ENCODE results near the gene CGB2. TPM values are rescaled to one million over a fixed set of nuclear protein-coding genes. Genes with fewer than 3 reads are reported as not detected.
"Not testable (repeated sequence)": the region's sequence is repeated elsewhere in the genome, so short reads cannot be mapped to it uniquely, and the experiment has no call there.

Gene CGB2
- total RNA-seq, 1 experiment from 2014 or later = not detected

GRCh38 chr19:49004964-49005614, 26.6 kb upstream of the CGB2 start:
- no peak for DNase-seq (ENCODE audit: low read depth)

GRCh38 chr19:49006905-49007304, 24.8 kb upstream of the CGB2 start:
- in situ Hi-C loops (cut with HindIII; ENCODE audit: low pct_unique_long_range_greater_than_20kb, low sequenced_read_pairs) = no loop called here
- DNase-seq (ENCODE audit: low read depth) = no peak

More at GRCh38 chr19:49004964-49005614, 26.6 kb upstream of the CGB2 start:
- in situ Hi-C loops (cut with HindIII; ENCODE audit: low pct_unique_long_range_greater_than_20kb, low sequenced_read_pairs) = no loop called here

GRCh38 chr19:49009828-49010227, 21.9 kb upstream of the CGB2 start:
- DNase-seq (ENCODE audit: low read depth) = no peak
- in situ Hi-C loops (cut with HindIII; ENCODE audit: low pct_unique_long_range_greater_than_20kb, low sequenced_read_pairs) = no loop called here

- no peak for DNase-seq (ENCODE audit: low read depth)
- in situ Hi-C loops (cut with HindIII; ENCODE audit: low pct_unique_long_range_greater_than_20kb, low sequenced_read_pairs) = no loop called here
These were observed 21.2 kb upstream of the CGB2 start for GRCh38 chr19:49010453-49010852.

DNA sequence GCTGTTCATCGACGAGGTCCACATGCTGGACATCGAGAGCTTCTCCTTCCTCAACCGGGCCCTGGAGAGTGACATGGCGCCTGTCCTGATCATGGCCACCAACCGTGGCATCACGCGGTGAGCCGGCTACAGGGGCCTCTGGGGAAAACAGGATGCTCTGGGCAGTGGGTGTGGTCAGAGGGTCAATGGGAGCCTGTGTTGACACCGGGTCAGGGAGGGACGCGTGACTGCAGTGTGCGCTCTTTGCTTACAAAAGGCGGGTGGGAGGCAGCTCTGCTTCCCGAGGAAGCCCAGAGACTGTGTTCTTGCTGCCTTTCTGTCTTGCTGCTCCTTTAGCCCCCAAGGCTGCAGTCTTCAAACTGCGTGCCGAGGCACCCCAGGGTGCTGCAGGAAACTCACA, 20.5 kb upstream of the CGB2 start:
- no peak for DNase-seq (ENCODE audit: low read depth)
- in situ Hi-C loops (cut with HindIII; ENCODE audit: low pct_unique_long_range_greater_than_20kb, low sequenced_read_pairs) = no loop called here

DNA sequence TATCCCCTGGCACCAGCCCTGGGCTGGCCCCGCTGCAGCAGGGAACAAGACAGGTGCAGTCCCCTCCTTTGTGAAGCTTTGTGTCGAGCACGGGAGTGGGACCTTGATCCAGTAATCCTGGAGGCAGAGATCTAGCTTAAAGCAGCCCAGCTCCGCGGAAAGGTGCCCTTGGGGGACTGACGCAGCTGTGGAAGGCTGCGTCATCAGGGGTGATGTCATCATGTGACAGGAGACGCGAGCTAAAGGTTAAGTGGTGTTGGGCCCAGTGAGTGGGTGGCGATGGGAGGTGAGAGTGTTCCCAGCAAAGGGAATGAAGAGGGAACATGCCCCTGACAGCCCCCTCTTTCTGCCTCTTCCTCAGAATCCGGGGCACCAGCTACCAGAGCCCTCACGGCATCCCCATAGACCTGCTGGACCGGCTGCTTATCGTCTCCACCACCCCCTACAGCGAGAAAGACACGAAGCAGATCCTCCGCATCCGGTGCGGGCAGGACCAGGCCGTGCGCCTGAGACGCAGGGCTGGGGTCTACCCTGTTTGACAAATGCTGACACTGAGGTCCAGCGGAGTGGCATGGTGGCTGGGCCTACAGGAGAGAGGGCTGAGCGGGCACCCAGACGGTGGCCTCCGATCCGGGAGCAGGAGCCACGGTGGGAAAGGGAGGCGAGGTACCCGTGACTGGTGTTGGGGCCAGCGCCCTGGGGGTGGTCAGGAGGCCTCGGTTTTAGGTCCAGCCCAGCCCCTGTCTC, 17.4 kb upstream of the CGB2 start:
- in situ Hi-C loops (cut with HindIII; ENCODE audit: low pct_unique_long_range_greater_than_20kb, low sequenced_read_pairs) = no loop called here
- no peak for DNase-seq (ENCODE audit: low read depth)

- in situ Hi-C loops (cut with HindIII; ENCODE audit: low pct_unique_long_range_greater_than_20kb, low sequenced_read_pairs) = no loop called here
- no peak for DNase-seq (ENCODE audit: low read depth)
These were observed 16.8 kb upstream of the CGB2 start for GRCh38 chr19:49014870-49015255.

DNA sequence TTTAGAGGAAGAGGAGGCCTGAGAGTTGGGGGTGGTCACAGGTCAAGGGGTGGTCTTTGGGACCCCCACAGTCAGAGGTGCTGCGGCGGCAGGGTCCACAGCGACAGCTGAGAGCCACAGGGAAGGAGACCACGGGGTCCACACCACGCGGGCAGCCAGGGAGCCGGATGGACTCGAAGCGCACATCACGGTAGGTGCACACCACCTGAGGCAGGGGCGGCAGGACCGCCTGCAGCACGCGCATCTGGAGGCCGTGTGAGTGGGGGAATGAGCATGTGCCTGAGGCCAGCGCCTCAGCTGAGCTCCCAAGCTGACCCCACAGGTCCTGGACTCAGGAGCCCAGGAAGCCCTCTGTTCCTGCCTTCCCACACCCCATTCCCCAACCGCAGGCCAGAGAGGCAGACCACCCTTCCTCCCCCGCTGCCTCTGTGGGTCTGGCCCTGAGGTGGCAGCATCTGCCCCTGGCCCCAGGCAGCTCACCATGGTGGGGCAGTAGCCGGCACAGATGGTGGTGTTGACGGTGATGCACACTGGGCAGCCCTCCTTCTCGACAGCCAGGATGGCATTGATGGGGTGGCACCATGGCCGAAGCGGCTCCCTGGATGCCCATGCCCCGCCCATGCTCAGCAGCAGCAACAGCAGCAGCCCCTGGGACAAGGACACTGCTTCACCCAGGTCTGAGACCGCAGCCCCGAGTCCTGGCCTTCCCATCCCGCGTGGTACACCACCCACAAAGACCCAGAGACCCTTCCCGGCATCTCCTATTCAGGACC, 15.4 kb upstream of the CGB2 start:
- DNase-seq (ENCODE audit: low read depth) = no peak
- in situ Hi-C loops (cut with HindIII; ENCODE audit: low pct_unique_long_range_greater_than_20kb, low sequenced_read_pairs) = no loop called here

DNA sequence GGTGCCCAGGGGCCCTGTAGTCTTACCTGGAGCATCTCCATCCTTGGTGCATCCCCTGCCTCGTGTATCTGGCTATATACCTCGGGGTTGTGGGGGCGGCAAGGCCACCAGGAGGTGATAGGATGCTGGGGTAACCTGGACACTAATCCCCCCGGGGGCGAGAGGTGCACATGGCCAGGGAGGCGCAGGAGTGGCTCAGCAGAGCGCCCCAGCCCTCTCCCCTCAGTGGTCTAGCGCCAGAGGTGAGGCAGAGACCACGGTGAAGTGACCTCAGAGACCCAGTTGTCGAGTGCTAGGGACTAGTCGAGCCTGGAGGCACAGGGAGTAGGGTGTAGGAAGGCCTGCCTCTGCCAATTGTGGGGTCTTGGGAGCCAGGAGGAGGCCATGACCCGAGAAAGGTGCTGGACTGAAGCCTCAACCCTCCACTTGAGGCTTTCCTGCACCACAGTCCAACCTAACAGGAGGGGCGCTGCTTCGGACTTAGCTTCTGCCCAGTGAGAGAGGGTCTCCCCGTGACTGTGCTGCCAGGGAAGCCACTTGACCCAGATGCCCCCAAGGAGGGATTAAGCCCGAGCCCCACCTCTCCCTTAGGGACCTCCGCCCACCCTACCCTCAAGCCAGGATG, 14.5 kb upstream of the CGB2 start, which contains the start of gene LHB:
LHB (minus strand) TSS at position 51 of the 625 bp plus-strand sequence; CDS start at position 41, 10 bp downstream.
- DNase-seq (ENCODE audit: low read depth) = no peak
- in situ Hi-C loops (cut with HindIII; ENCODE audit: low pct_unique_long_range_greater_than_20kb, low sequenced_read_pairs) = no loop called here

DNA sequence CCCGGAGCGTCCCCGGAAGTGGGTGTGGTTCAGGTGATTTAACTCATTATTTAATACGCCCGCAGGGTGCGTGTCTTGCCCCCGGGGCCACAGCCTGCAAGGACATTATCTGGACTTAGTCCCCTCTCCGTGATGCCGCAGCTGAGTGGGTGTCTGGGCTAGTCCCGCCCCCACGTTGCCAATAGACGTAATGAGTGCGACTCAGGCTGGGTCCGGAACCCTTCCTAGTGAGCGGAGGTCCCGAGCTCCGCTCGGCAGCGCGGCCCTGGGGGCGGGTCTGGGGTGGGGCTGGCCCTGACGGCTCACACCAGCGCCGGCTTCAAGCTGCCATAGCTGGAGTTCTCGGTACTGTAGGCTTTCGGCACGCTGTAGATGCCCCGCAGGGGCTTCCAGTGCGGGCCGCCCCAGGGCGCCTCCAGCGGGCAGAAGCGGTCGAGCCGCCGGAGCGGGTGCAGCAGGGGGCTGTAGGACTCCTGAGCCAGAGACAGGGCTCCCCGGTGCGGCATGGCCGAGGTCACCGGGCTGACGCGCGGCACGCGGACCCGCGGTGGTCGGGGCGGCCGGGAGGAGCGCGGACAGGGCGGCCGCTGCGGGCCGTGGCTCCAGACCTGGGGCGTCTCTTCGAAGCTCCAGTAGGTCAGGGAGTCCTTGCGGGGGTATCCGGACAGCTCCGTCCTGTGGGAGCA, 13.9 kb upstream of the CGB2 start:
- no peak for DNase-seq (ENCODE audit: low read depth)
- in situ Hi-C loops (cut with HindIII; ENCODE audit: low pct_unique_long_range_greater_than_20kb, low sequenced_read_pairs) = no loop called here

GRCh38 chr19:49018388-49019241, 13.1 kb upstream of the CGB2 start:
- in situ Hi-C loops (cut with HindIII; ENCODE audit: low pct_unique_long_range_greater_than_20kb, low sequenced_read_pairs); DNase-seq (ENCODE audit: low read depth): not testable (repeated sequence)

GRCh38 chr19:49019242-49019932, 12.3 kb upstream of the CGB2 start:
- in situ Hi-C loops (cut with HindIII; ENCODE audit: low pct_unique_long_range_greater_than_20kb, low sequenced_read_pairs) = no loop called here
- DNase-seq (ENCODE audit: low read depth) = peak; percentile 77

GRCh38 chr19:49020342-49020741, 11.3 kb upstream of the CGB2 start:
- DNase-seq (ENCODE audit: low read depth) = no peak
- in situ Hi-C loops (cut with HindIII; ENCODE audit: low pct_unique_long_range_greater_than_20kb, low sequenced_read_pairs) = no loop called here

GRCh38 chr19:49020931-49021895, 10.5 kb upstream of the CGB2 start:
- peak; percentile 80 for DNase-seq (ENCODE audit: low read depth)
- in situ Hi-C loops (cut with HindIII; ENCODE audit: low pct_unique_long_range_greater_than_20kb, low sequenced_read_pairs) = no loop called here

GRCh38 chr19:49022116-49022515, 9.6 kb upstream of the CGB2 start:
- no peak for DNase-seq (ENCODE audit: low read depth)
- in situ Hi-C loops (cut with HindIII; ENCODE audit: low pct_unique_long_range_greater_than_20kb, low sequenced_read_pairs) = no loop called here

- in situ Hi-C loops (cut with HindIII; ENCODE audit: low pct_unique_long_range_greater_than_20kb, low sequenced_read_pairs); DNase-seq (ENCODE audit: low read depth): not testable (repeated sequence)
These were observed 7.5 kb upstream of the CGB2 start, which contains the start of gene CGB3 for GRCh38 chr19:49024233-49024632. Gene CGB3 (minus strand): TSS chr19:49024333. CDS start chr19:49023971, 362 bp downstream.

All from Caki2 (cell line).